ENCODE results near the gene ATG10. TPM values are rescaled to one million over a fixed set of nuclear protein-coding genes. Genes with fewer than 3 reads are reported as not detected.

Gene ATG10
- total and polyA plus RNA-seq, 2 of the 13 experiments (the other 11 are each of a cell fraction or from before 2014, with no cell fraction given): 2.0 to 5.7 TPM

DNA sequence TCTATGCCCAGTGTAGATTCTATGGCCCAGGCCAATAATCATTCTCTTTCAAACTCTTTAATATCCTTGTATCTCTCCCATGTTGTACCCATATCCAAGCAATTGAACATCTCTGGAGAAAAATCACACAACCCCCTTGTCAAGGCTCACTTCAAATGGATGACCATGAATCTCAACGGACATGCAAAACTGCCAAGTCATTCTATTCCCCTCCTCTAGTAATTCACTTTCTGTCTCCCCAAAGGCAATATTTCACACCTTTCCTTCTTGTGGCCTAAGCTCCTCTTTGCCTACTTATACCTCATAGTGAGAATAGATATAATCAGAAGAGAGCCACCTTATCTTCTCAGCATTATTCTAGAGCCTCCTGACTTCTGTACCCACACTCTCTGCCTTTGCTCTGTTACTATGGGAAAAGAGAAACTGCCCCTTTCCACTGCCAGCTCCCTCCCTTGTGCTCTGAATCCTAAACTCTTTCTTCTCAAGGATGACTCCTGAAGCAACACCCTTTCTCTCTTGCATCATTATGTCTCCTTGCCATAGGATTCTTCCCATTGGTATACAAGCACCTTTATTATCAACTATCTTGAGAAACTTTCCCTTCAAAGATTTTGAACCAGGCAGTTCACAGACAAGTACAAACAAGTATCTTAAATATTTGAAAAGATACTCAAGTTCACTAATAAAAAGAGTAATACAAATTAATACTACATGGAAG is 240.2 kb downstream of the ATG10 start:
- no peak for FAIRE-seq

DNA sequence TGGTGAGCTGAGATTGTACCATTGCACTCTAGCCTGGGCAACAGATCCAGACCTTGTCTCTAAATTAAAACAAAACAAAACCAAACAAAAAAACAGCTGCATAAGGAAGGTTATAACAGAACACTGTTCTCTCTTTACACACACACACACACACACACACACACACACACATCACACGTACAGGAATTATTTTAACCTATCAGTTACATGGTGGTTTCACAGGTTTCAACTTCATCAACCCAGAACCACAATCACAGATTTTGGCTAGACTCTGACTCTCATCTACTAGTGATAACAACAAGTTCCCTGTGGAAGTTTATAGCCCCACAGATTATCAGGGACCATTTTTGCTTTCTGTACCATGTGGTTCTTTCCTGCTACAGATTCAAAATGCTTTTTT is 246.1 kb downstream of the ATG10 start:
- ChIA-PET POLR2A (no interaction called here), CTCF (ENCODE audit: low intra/inter-chr PET ratio, low total read pairs) (no interaction called here)
- Histone ChIP-seq H3K27ac (ENCODE audit: extremely low read length, insufficient read depth, low read length) (no peak overlapping the region), H3K9me3 (ENCODE audit: low read length) (no peaks in the 10 kb centered on the region), H3K4me3 (replicated peaks in 1 of 3; ENCODE audit: insufficient read depth in 1 of 3, low read depth in 2 of 3, low read length in 3 of 3) (no peak overlapping the region), H3K9ac (ENCODE audit: insufficient read depth, low read depth, low read length) (no peak overlapping the region), H3K79me2 (ENCODE audit: insufficient read depth, low read length) (no peaks in the 10 kb centered on the region), H3K36me3 (replicated peaks in 1 of 2; ENCODE audit: control insufficient read depth in 1 of 2, insufficient read depth in 2 of 2, low read length in 2 of 2) (no peaks in the 10 kb centered on the region), H3K4me2 (ENCODE audit: low read depth, low read length) (no peak overlapping the region), H3K4me1 (ENCODE audit: insufficient read depth, low read length) (no peaks in the 10 kb centered on the region), H2AFZ (ENCODE audit: low read length) (no peak overlapping the region), H3K27me3 (ENCODE audit: control insufficient read depth in 1 of 2, insufficient read depth in 2 of 2, low read length in 2 of 2) (no peaks in the 10 kb centered on the region), H4K20me1 (ENCODE audit: insufficient read depth, low read length) (no peaks in the 10 kb centered on the region)
- BruUV-seq (replicated peaks): no TSS peak
- no peak for TF ChIP-seq HOXA9 (CRISPR knock-in tag; IDR thresholded peaks at IDR 0.05; ENCODE audit: borderline replicate concordance)
- TF ChIP-seq SAP130 (CRISPR knock-in tag; IDR thresholded peaks at IDR 0.05; ENCODE audit: low read depth): no peak
- 29% methylated on average over 1 of the region's 1 CpG for WGBS (ENCODE audit: low lambda C conversion rate)
- intact Hi-C loops (cut with micrococcal nuclease; ENCODE audit: unreplicated experiment): no loop called here
- DNase-seq (ENCODE audit: low spot score) (no peak), ATAC-seq (no peak), FAIRE-seq (no peak)
- in situ Hi-C loops (cut with HindIII; ENCODE audit: extremely low pct_ligation_motif_present, low pct_unique_long_range_greater_than_20kb): no loop called here

More for the DNA sequence above, 240.2 kb downstream of the ATG10 start:
- Histone ChIP-seq H3K9me3 (ENCODE audit: low read length) (no peaks in the 10 kb centered on the region), H3K4me3 (replicated peaks in 1 of 3; ENCODE audit: insufficient read depth in 1 of 3, low read depth in 2 of 3, low read length in 3 of 3) (no peak overlapping the region), H4K20me1 (ENCODE audit: insufficient read depth, low read length) (no peaks in the 10 kb centered on the region), H3K9ac (ENCODE audit: insufficient read depth, low read depth, low read length) (no peak overlapping the region), H3K4me1 (ENCODE audit: insufficient read depth, low read length) (no peaks in the 10 kb centered on the region), H3K4me2 (ENCODE audit: low read depth, low read length) (no peak overlapping the region), H2AFZ (ENCODE audit: low read length) (no peak overlapping the region), H3K36me3 (replicated peaks in 1 of 2; ENCODE audit: control insufficient read depth in 1 of 2, insufficient read depth in 2 of 2, low read length in 2 of 2) (no peaks in the 10 kb centered on the region), H3K27me3 (ENCODE audit: control insufficient read depth in 1 of 2, insufficient read depth in 2 of 2, low read length in 2 of 2) (no peaks in the 10 kb centered on the region), H3K27ac (ENCODE audit: extremely low read length, insufficient read depth, low read length) (no peak overlapping the region), H3K79me2 (ENCODE audit: insufficient read depth, low read length) (no peaks in the 10 kb centered on the region)
- DNase-seq (ENCODE audit: low spot score): no peak
- in situ Hi-C loops (cut with HindIII; ENCODE audit: extremely low pct_ligation_motif_present, low pct_unique_long_range_greater_than_20kb) (no loop called here), intact Hi-C loops (cut with micrococcal nuclease; ENCODE audit: unreplicated experiment) (no loop called here)
- POLR2A ChIA-PET: no interaction called here
- ATAC-seq: no peak
- 78% methylated on average over 1 of the region's 1 CpG for WGBS (ENCODE audit: low lambda C conversion rate)
- TF ChIP-seq PHF8 (CRISPR knock-in tag; IDR thresholded peaks at IDR 0.05) (no peak), NFE2L2 (IDR thresholded peaks at IDR 0.05; ENCODE audit: low read length) (peak; percentile 84)
- CTCF ChIA-PET (ENCODE audit: low intra/inter-chr PET ratio, low total read pairs): no interaction called here
- no TSS peak for BruUV-seq (replicated peaks)
